ENCODE measurements around the gene CFAP61. TPM values are rescaled to one million over a fixed set of nuclear protein-coding genes. Genes with fewer than 3 reads are reported as not detected.

The CFAP61 gene
- polyA plus RNA-seq, 1 donor: 6.1 TPM

DNA sequence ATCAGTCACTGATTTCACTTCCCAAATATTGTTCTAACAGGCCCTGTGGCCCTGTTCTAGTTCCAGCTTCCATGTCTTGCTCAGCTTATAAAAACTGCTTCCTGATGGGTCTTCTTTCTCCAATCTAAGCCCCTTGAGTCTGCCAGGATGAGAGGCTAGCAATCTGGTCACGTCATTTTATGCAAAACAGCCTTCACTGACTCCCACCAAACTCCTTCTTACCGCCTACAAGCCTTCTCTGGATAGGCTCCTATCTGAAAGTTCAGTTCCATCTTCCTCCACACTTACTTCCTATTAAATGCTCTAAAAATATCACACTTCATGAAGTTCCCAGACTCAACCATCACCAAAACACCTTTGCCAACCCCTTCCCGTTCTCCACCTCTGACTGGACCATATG lies 15.6 kb upstream of the CFAP61 start:
- DNase-seq (ENCODE audit: low read depth): no peak

DNA sequence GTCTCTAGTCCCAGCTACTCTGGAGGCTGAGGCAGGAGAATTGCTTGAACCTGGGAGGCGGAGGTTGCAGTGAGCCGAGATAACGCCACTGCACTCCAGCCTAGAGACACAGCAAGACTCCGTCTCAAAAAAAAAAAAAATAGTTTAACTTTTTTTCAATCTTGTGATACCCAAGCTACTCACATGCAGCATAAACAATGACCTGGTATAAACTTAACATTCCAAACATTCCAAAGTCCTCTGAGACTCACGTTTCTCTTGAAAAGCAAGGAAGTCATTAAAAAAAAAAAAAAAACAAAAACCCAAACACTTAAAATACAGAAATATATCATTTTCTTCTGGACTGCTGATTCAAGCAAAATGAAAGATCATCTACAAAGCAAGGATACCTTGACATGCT lies 14.4 kb upstream of the CFAP61 start:
- DNase-seq (ENCODE audit: low read depth): no peak

- DNase-seq (ENCODE audit: low read depth): no peak
Measured at GRCh38 chr20:20038586-20038985, 13.7 kb upstream of the CFAP61 start.

DNA sequence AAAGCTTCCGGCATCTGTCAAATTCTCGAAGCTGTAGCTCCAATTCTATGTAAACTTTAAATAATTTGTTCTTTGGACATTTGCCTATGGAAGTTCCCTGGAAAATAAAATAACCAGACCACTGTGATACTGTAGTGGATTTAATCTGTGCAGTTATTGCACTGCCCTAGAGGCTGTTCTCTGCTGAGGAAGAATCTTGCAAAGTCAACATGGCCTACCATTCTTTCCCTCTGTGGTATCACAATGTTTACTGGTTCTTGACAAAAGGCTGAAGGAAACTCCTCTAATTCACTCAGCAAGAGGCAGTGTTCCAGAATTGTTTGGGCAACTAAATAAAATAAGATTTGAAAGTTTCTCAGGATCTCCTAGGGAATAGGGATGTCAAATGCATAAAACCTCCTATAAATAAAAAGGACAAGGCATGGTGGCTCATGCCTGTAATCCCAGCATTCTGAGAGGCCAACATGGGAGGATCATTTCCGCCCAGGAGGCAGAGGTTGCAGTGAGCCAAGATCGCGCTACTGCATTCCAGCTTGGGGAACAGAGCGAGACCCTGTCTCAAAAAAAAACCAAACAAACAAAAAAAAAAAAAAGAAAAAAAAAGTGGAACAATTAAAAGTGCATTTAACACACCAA lies 12.5 kb upstream of the CFAP61 start:
- no peak for DNase-seq (ENCODE audit: low read depth)

GRCh38 chr20:20051767-20052073 lies 612 bp upstream of the CFAP61 start:
- DNase-seq (ENCODE audit: low read depth): no peak

- no peak for DNase-seq (ENCODE audit: low read depth)
Measured at GRCh38 chr20:20060234-20060998, 8.1 kb downstream of the CFAP61 start.

- no peak for DNase-seq (ENCODE audit: low read depth)
Measured at GRCh38 chr20:20063941-20064702, 11.8 kb downstream of the CFAP61 start.

GRCh38 chr20:20065361-20065760 lies 13.0 kb downstream of the CFAP61 start:
- no peak for DNase-seq (ENCODE audit: low read depth)

DNA sequence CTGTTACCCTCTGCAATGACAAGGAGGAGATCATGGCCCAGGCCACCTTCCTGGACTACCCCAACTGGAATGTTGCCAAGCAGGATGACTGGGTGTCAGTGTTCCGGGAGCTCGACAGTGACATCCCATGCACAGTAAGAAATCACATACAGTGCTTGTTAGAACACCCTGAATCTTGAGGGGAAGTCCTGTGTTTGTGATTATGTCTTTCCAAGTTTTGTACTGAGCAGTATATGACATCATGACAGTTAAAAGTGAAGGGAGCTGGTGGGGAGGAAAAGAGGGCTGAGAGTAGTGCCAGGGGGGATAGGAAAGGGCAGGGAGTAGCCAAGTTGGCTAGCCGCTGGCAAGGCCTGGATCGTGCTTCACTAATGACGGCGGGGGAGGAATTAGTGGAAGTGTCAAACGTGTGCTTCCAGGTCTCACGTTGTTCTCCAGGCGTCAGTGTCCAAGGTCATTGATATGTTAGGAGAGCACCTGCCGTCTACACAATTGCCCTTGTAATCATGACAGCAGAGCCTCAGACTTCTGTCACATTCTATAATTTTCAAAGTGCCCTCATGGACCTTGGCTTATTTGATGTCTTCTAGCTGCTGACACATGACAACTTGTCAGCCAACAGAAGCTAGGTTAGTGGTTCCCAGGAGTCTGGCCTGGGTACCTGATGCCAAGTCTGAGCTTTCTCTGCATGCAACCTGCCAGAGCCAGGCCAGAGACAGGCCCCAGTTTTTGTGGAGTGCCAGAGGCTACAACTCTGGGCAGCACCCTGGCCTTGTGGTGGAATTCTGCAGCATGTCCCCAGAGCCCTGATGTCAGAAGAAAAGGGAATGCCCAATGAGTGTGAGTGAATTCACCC lies 18.8 kb downstream of the CFAP61 start:
- DNase-seq (ENCODE audit: low read depth): no peak

DNA sequence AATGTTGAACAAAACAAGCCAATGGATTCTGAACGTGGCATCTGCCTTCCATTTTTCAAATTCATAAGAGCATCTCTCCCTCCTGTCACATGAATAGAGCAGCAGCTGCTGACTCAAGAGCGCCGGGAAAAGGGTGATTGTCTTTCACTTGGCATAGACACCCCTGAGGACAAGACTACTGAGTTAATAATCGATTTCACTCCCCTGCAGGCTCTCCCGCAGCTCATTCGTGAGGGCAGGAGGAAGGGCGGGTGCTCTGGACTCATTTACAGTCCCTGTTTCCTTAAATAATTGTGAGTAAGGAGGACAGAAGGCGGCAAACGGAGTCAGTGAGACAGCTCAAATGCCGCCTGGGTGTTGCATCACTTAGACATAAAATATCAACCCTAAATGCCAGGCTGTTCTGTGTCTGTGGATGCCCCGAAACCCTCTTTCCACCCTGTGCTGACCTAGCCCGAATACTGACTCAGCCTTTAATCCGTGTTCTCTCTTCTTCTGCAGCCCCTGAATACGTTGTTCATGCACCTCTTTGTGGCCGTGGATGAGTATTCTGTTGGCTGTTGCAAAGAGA lies 21.6 kb downstream of the CFAP61 start:
- no peak for DNase-seq (ENCODE audit: low read depth)

DNA sequence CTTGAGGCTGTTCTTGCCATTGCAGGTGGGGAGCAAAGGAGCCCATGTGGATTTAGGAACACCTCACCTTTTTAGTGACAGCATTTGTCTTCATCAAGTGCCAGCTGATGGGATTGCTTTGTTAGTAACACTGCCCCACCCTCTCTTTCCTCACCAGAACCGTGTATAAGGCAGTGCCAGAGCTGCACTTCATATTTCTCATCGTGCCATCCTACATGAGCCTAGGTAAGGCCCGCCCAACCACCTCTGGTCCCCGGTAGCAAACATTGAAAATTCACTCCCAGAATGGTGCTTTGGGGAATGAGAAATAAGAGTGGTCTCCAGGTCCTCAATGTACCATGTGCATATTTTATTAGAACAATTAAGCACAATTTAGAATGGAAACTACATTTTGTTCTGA lies 22.7 kb downstream of the CFAP61 start:
- no peak for DNase-seq (ENCODE audit: low read depth)

GRCh38 chr20:20076297-20077065 lies 24.1 kb downstream of the CFAP61 start:
- DNase-seq (ENCODE audit: low read depth): no peak

DNA sequence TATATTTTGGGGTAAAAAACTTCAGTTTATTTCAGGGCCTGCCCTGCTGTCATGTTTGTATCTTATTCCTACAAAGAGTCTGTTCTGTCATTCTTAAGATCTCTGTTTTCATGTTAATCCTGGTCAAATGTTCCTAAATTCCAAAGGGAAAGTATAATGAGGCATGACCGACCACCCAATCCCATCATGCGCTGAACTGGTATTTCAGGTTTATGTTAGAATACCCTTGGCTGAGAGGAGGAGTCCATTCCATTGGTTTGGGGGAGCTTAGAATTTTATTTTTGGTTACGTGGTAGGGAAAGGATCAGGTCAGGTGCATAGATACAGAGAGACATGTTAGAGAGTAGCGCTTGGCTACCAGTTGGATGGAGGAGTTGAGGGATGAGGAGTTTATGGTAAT lies 25.7 kb downstream of the CFAP61 start:
- no peak for DNase-seq (ENCODE audit: low read depth)

DNA sequence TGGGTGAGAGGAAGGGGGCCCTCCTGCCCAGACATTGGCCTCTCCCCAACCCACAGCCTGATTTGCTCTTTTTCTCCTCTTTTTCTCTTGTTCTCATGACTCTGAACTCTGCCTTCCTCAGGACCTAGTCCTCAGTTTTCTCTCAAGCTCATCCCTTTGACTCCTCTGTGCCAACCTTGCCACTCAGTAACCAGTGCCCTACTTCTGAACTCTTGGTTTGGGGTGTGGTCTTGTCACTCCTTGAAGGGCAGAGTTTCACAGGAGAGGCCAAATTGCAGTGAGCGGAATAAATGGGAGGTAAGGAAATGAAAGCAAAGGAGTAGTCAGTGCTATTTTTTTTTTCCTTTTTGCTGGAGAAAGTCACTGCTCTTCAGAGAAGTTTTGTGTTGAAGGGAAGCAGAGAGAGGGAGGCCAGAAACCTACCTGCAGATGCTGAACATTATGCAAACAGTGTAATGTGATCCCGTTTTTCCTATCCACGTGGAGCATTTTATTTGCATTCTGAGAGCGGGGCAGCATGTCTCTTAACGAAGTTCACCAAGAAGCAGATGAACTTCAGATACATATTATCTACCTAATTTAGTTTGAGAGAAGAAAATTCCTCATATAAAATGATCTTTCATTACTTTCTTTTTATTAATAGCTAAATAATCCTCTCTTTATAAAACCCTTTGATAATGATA lies 26.9 kb downstream of the CFAP61 start:
- no peak for DNase-seq (ENCODE audit: low read depth)

GRCh38 chr20:20083807-20084206 lies 31.5 kb downstream of the CFAP61 start:
- DNase-seq (ENCODE audit: low read depth): no peak

- DNase-seq (ENCODE audit: low read depth): no peak
Measured at GRCh38 chr20:20084296-20084752, 32.0 kb downstream of the CFAP61 start.

DNA sequence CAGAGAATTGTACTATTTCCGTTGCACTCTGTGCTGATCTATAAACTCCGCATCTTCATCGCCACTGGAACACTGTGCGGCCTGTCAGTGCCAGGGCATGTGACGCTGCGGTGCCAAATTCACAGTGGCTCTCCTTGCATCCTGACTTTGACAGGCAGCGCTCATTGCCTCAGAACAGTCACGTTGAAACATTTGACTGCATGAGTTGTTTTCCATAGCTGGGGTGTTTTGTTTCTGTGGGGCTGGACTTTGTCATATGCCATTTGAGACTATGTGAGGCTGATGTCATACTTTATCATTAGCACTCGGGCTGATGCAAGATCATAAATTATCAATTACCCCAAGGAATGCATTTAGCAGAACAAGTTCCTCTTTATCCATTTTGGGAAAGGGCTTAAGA lies 32.7 kb downstream of the CFAP61 start:
- no peak for DNase-seq (ENCODE audit: low read depth)

DNA sequence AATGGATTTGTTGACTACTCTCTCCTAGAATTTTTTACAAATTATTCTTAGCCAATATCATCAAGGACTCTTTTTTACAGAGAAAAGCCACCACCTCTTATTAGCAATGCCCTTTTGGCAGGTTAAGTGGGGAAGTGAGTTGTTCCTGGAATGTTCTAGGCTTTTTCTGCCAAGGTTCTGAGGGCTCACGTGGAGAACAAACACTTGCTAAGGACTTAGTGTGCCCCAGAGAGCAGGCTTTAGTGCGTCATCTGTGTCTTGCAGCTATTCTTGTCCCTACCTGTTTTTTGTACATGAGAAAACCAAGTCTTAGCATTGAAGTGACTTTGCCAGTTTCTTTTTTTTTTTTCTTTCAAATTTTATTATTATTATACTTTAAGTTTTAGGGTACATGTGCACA lies 33.5 kb downstream of the CFAP61 start:
- no peak for DNase-seq (ENCODE audit: low read depth)

DNA sequence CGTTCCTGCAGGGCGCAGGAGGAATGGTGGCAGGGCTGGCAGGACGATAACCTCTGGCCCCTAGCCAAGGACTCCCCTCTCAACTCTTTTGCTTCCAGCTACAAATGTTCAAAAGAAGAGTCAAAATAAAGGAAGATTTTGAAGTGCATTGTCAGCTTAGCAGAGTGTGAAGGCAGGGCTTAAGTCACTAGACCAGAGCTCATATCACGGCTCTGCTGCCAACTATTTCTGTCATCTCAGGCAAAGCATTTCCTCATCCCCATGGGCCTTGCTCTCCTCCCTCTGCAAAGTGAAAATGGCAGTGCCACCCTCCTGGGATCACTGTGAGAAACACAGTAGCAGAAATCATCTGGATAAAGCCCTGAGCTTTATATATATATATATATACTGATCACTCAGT lies 36.7 kb downstream of the CFAP61 start:
- DNase-seq (ENCODE audit: low read depth): no peak

DNA sequence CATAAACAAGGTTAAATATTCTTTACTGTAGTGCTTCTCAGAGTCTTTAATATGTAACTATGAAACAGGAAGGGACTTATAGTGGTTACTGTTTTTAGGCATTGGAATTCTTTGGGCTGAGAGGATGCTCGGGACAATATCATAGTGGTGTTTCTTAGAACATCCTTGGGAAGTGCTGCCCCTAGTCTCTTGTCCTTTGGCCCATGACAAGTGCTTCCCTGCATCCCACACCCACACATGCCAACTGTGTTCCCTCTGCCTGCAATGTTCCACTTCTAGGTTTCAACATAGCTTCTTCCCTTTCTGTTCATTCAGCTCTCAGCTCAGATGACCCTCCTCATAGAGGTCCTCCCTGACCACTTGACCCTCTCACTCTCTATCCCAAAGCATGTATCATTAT lies 37.6 kb downstream of the CFAP61 start:
- no peak for DNase-seq (ENCODE audit: low read depth)
